Measurements from ENCODE around the gene MIEN1.

The MIEN1 gene

DNA sequence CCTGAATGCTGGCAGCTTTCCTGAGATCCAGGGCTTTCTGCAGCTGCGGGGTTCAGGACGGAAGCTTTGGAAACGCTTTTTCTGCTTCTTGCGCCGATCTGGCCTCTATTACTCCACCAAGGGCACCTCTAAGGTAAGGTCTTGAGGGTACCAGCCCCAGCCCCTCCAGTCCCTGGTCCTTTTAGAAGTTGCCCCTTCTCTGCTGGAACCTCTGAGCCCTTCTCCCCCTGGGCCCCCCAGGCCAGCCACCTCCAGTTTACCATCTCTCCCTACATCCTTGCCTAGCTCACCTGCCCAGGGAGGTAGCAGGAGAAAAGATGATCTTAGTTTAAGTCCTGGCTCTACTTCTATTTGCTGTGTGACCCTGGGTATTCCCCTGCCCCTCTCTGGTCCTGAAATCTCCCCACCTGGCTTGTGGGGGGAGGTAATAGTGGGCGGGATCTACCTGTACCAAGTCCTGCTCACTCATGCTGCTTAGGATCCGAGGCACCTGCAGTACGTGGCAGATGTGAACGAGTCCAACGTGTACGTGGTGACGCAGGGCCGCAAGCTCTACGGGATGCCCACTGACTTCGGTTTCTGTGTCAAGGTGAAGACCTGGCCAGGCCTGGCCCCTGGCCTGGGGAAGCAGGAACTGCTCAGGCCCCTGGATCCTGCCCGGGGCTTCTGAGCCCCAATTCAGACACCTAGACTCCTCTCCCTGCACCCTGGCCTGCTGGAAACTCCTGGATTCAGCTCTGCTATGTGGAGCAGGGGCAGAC is 13.9 kb upstream of the MIEN1 start:
- Histone ChIP-seq H3K27me3 (peaks cover 75% of the 10 kb centered on the region), H3K4me3 (ENCODE audit: low read depth in 1 of 2, low read length in 1 of 2) (no peak overlapping the region), H3K36me3 (no peaks in the 10 kb centered on the region), H3K4me1 (ENCODE audit: control insufficient read depth in 1 of 2, insufficient read depth in 1 of 2, low read depth in 1 of 2, low read length in 1 of 2) (peaks cover 0 to 4% of the 10 kb centered on the region in 2 experiments), H3K27ac (no peak overlapping the region), H3K9me3 (no peaks in the 10 kb centered on the region)
- no peak for TF ChIP-seq CTCF (IDR thresholded peaks at IDR 0.05)

GRCh38 chr17:39742856-39743436 is 12.6 kb upstream of the MIEN1 start:
- Histone ChIP-seq H3K4me1 (ENCODE audit: control insufficient read depth in 1 of 2, insufficient read depth in 1 of 2, low read depth in 1 of 2, low read length in 1 of 2) (peaks cover 0 to 16% of the 10 kb centered on the region in 2 experiments), H3K9me3 (no peaks in the 10 kb centered on the region), H3K27ac (no peak overlapping the region), H3K36me3 (no peaks in the 10 kb centered on the region), H3K27me3 (peaks cover 75% of the 10 kb centered on the region), H3K4me3 (ENCODE audit: low read depth in 1 of 2, low read length in 1 of 2) (no peak overlapping the region)
- no peak for TF ChIP-seq CTCF (IDR thresholded peaks at IDR 0.05)

- Histone ChIP-seq H3K27ac (no peak overlapping the region), H3K36me3 (no peaks in the 10 kb centered on the region), H3K4me1 (ENCODE audit: control insufficient read depth in 1 of 2, insufficient read depth in 1 of 2, low read depth in 1 of 2, low read length in 1 of 2) (peaks cover 3 to 20% of the 10 kb centered on the region in 2 experiments), H3K9me3 (no peaks in the 10 kb centered on the region), H3K4me3 (ENCODE audit: low read depth in 1 of 2, low read length in 1 of 2) (no peak overlapping the region), H3K27me3 (peaks cover 78% of the 10 kb centered on the region)
- no peak for TF ChIP-seq CTCF (IDR thresholded peaks at IDR 0.05)
Measured at GRCh38 chr17:39742126-39742855, 12.0 kb upstream of the MIEN1 start.

GRCh38 chr17:39740357-39741111 is 10.2 kb upstream of the MIEN1 start:
- Histone ChIP-seq H3K36me3 (no peaks in the 10 kb centered on the region), H3K4me3 (ENCODE audit: low read depth in 1 of 2, low read length in 1 of 2) (no peak overlapping the region), H3K4me1 (ENCODE audit: control insufficient read depth in 1 of 2, insufficient read depth in 1 of 2, low read depth in 1 of 2, low read length in 1 of 2) (peaks cover 3 to 20% of the 10 kb centered on the region in 2 experiments), H3K9me3 (no peaks in the 10 kb centered on the region), H3K27me3 (peaks cover 96% of the 10 kb centered on the region), H3K27ac (no peak overlapping the region)
- TF ChIP-seq CTCF (IDR thresholded peaks at IDR 0.05): no peak

DNA sequence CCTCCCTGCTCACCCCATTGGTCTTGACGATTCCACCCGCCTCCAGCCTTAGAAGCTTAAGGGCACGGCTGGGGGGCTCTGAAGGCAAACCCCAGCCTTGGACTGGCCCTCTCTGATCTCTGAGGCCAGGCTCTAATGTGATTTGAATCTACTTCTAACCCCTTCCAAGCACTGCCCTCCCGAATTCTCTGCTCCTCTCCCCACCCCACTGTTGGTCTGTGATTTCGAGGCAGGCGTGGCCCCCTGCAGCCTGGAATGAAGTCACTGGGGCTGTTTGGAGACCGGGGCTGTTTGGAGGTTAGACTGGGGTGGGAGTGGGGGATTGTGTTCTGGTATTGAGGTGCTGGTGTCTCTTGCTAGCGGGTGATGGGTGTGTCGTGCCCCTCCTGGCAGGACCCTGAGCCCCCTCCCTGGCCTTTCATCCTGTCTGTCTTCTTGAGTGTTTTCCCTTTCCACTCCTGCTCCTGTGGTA is 9.6 kb upstream of the MIEN1 start:
- H3K27ac ChIP-seq: no peak overlapping the region
- H3K4me1 ChIP-seq (ENCODE audit: control insufficient read depth in 1 of 2, insufficient read depth in 1 of 2, low read depth in 1 of 2, low read length in 1 of 2): peaks cover 3 to 20% of the 10 kb centered on the region in 2 experiments
- no peaks in the 10 kb centered on the region for H3K36me3 ChIP-seq
- no peaks in the 10 kb centered on the region for H3K9me3 ChIP-seq
- H3K27me3 ChIP-seq: peaks cover 99% of the 10 kb centered on the region
- TF ChIP-seq CTCF (IDR thresholded peaks at IDR 0.05): no peak
- no peak overlapping the region for H3K4me3 ChIP-seq (ENCODE audit: low read depth in 1 of 2, low read length in 1 of 2)

All from neutrophil (primary cell).